ENCODE results near the gene GLI2.

DNA sequence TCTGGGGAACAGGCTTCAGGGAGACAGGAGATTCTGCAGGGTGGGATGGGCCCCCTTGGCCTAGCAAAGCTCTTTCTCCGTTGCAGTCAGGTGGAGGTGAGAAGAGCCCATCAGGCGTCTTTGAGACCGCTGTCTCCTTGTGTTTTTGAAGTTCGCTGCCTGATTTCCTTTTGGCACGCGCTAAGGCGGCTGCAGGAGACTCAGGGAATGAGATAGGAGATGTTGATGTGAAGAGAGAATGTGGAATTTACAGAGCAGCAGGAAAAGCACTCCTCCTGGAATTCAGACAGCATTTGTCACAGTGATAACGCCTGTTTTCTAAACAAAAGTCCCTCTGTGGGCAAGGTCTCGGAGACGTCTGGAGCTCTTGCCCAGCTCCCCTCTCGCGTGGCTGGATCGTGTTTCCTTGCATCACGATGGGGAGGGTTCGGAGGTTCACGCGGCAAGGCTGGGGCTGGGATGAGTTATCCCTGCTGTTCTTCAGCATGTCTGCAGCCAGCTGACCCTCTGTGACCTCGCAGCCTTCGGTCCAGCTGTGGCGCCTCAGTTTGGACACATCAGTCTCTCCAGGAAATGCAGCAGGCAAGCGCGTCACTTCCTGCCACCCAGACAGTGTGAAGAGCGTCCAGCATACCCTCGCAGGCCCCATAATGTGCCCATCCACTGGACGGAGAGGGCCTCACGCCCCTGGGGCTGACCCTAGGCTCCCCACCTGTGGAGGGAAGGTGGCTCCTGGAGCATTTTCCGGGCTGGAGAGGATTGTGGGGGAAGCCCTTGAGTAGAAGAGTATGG, 30.2 kb downstream of the GLI2 start:
- TF ChIP-seq CTCF (IDR thresholded peaks at IDR 0.05) (no peak), POLR2A (IDR thresholded peaks at IDR 0.05) (no peak)
